GM12878 (cell line): ENCODE measurements around the gene ENTPD6. TPM values are rescaled to one million over a fixed set of nuclear protein-coding genes. Genes with fewer than 3 reads are reported as not detected.

Source experiments
- ATAC-seq: fragments of 200-7000 bp; cut with Tn5 transposase; 3 replicates; pipeline ENCODE4 v1.9.1; 2020; ENCODE audit warnings: mild to moderate bottlenecking, moderate library complexity
- BruUV-seq: library from RNA; stranded (reverse); fragments of 400-500 nt; replicated peaks from 2 replicates; lab custom pipeline; 2021; lab: Mats Ljungman, UMichigan
- CTCF ChIA-PET: fragments of 300-600 bp; sonication (Branson Sonifier 250); formaldehyde crosslinking; extraction: SDS; loops from one replicate; lab custom pipeline; 2021; ENCODE audit warnings: inconsistent platforms; lab: Yijun Ruan, JAX
- POLR2A ChIA-PET: fragments of 350-600 bp; formaldehyde crosslinking; extraction: SDS; loops from one replicate; lab custom pipeline; 2021; ENCODE audit warnings: inconsistent platforms; lab: Charles Lee
- RAD21 ChIA-PET: fragments of 300-600 bp; sonication (Branson Sonifier 250); formaldehyde crosslinking; loops from one replicate; lab custom pipeline; 2023; ENCODE audit warnings: antibody characterized with exemption; ENCODE audit not compliant: unreplicated experiment; lab: Charles Lee
- SMC1A ChIA-PET: fragments of 300-600 bp; sonication (Branson Sonifier 250); formaldehyde crosslinking; loops from one replicate; lab custom pipeline; 2023; ENCODE audit not compliant: unreplicated experiment, uncharacterized antibody; lab: Charles Lee
- DNase-seq: peaks from one replicate; pipeline ENCODE4 v3.0.0-alpha.2; 2011; ENCODE audit warnings: low read depth, low spot score
- FAIRE-seq: peaks from 3 replicates; lab custom pipeline; 2011; peaks lifted over from hg19 to GRCh38; lab: Jason Lieb, UNC
- H2AFZ ChIP-seq: 2 replicates; pipeline ENCODE4 v1.6.0; 2011; ENCODE audit warnings: low read depth, low read length, control low read depth; ENCODE audit not compliant: control insufficient read depth
- H3K27ac ChIP-seq: 2 replicates; pipeline ENCODE4 v1.5.1; 2011; ENCODE audit warnings: control low read depth; ENCODE audit not compliant: control insufficient read depth, insufficient read depth
- H3K27me3 ChIP-seq, 2 experiments: replicated peaks in 1 of 2; 2 replicates each; pipeline versions ENCODE4 v1.6.0 to v1.6.1; 2011; ENCODE audit warnings: low read length in 1 of 2; ENCODE audit not compliant: control insufficient read depth in 2 of 2, insufficient read depth in 2 of 2
- H3K36me3 ChIP-seq, 2 experiments: 2 replicates each; pipeline ENCODE4 v1.5.1; 2011; ENCODE audit warnings: low read length in 1 of 2; ENCODE audit not compliant: control insufficient read depth in 2 of 2, insufficient read depth in 2 of 2
- H3K4me1 ChIP-seq: 2 replicates; pipeline ENCODE4 v1.6.1; 2011; ENCODE audit warnings: mild to moderate bottlenecking, low read length, moderate library complexity, mixed read lengths; ENCODE audit not compliant: control insufficient read depth, insufficient read depth
- H3K4me2 ChIP-seq: 2 replicates; pipeline ENCODE4 v1.6.0; 2011; ENCODE audit warnings: control low read depth; ENCODE audit not compliant: control insufficient read depth, insufficient read depth
- H3K4me3 ChIP-seq: fragments of 200-600 bp; sonication (generic); 2 replicates; pipeline ENCODE4 v1.5.1; 2016
- H3K79me2 ChIP-seq: 2 replicates; pipeline ENCODE4 v1.6.0; 2011; ENCODE audit warnings: low read length; ENCODE audit not compliant: control insufficient read depth, insufficient read depth
- H3K9ac ChIP-seq: 2 replicates; pipeline ENCODE4 v1.8.0; 2011; ENCODE audit warnings: low read length, control low read depth, mixed read lengths; ENCODE audit not compliant: control insufficient read depth, insufficient read depth
- H3K9me3 ChIP-seq: replicated peaks from 3 replicates; pipeline ENCODE4 v1.5.1; 2011; ENCODE audit warnings: mild to moderate bottlenecking, low read length; ENCODE audit not compliant: control insufficient read depth, insufficient read depth
- H4K20me1 ChIP-seq: 2 replicates; pipeline ENCODE4 v1.6.0; 2011; ENCODE audit not compliant: control insufficient read depth, insufficient read depth
- CHD1 ChIP-seq: IDR thresholded peaks from 2 replicates; pipeline ENCODE4 v1.6.1; 2012; ENCODE audit warnings: low read depth, low read length, improper control_type of control experiment
- CREB1 ChIP-seq: IDR thresholded peaks from 2 replicates; pipeline ENCODE4 v1.6.1; 2012; ENCODE audit warnings: low read depth, mild to moderate bottlenecking, inconsistent platforms
- CTCF ChIP-seq, 3 experiments: IDR thresholded peaks in 2 of 3; conservative IDR thresholded peaks in 1 of 3; 2 replicates each; pipeline ENCODE4 v1.5.1; 2011; ENCODE audit warnings: low read depth in 3 of 3, low read length in 3 of 3, mild to moderate bottlenecking in 3 of 3, control low read depth in 2 of 3, moderate library complexity in 2 of 3, inconsistent platforms in 1 of 3, mixed read lengths in 1 of 3; ENCODE audit not compliant: control insufficient read depth in 2 of 3, insufficient read depth in 1 of 3; ENCODE audit errors: extremely low read depth in 1 of 3
- ELK1 ChIP-seq: IDR thresholded peaks from 2 replicates; pipeline ENCODE4 v1.6.1; 2012; ENCODE audit warnings: low read depth, low read length, improper control_type of control experiment
- EZH2 ChIP-seq: IDR thresholded peaks from 2 replicates; pipeline ENCODE4 v1.6.1; 2012; ENCODE audit warnings: low read depth, mild to moderate bottlenecking, control low read depth, inconsistent platforms, low read length, borderline replicate concordance; ENCODE audit not compliant: control insufficient read depth
- FOS ChIP-seq: IDR thresholded peaks from 3 replicates; pipeline ENCODE4 v1.6.1; 2011; ENCODE audit warnings: borderline replicate concordance; ENCODE audit not compliant: insufficient read length; ENCODE audit errors: extremely low read depth
- GABPA ChIP-seq: IDR thresholded peaks from 2 replicates; pipeline ENCODE4 v1.6.1; 2014; ENCODE audit warnings: antibody characterized with exemption, low read depth, mild to moderate bottlenecking, inconsistent platforms
- HCFC1 ChIP-seq: fragments of 150-350 bp; IDR thresholded peaks from 2 replicates; pipeline ENCODE4 v1.6.1; 2014; ENCODE audit warnings: low read length
- MTA3 ChIP-seq: IDR thresholded peaks from 2 replicates; pipeline ENCODE4 v1.6.1; 2012; ENCODE audit warnings: low read length, inconsistent platforms, borderline replicate concordance
- NBN ChIP-seq: fragments of 450-650 bp; IDR thresholded peaks from 2 replicates; pipeline ENCODE4 v1.6.1; 2016
- RAD51 ChIP-seq: fragments of 450-650 bp; IDR thresholded peaks from 2 replicates; pipeline ENCODE4 v1.6.1; 2016; ENCODE audit warnings: moderate library complexity, mild to moderate bottlenecking, inconsistent platforms
- RBBP5 ChIP-seq: fragments of 200-600 bp; sonication (generic); conservative IDR thresholded peaks from 2 replicates; pipeline ENCODE4 v1.6.1; 2016
- RELA ChIP-seq: fragments of 450-650 bp; IDR thresholded peaks from 2 replicates; pipeline ENCODE4 v1.8.0; 2014; ENCODE audit warnings: borderline replicate concordance; ENCODE audit not compliant: partially characterized antibody
- STAT1 ChIP-seq: fragments of 450-650 bp; conservative IDR thresholded peaks from 2 replicates; pipeline ENCODE4 v1.6.1; 2014; ENCODE audit warnings: antibody characterized with exemption, mild to moderate bottlenecking
- TCF3 ChIP-seq: IDR thresholded peaks from 2 replicates; pipeline ENCODE4 v1.6.1; 2012; ENCODE audit warnings: low read depth, mild to moderate bottlenecking, low read length, borderline replicate concordance; ENCODE audit not compliant: insufficient read depth
- USF1 ChIP-seq: IDR thresholded peaks from 2 replicates; pipeline ENCODE4 v1.6.1; 2011; ENCODE audit warnings: borderline replicate concordance, low read depth, mild to moderate bottlenecking, moderate library complexity, mixed read lengths, low read length; ENCODE audit not compliant: insufficient read depth; ENCODE audit errors: extremely low read length
- WGBS: methylation state at CpG from one replicate; pipeline ENCODE4 v1.1.6; 2016; ENCODE audit warnings: low lambda C conversion rate; ENCODE audit not compliant: insufficient replicate concordance, insufficient coverage; ENCODE audit errors: missing lambda C conversion rate; 5-methylcytosine and 5-hydroxymethylcytosine counted together
- in situ Hi-C: fragments of 300-500 bp; cut with MboI; formaldehyde crosslinking; loops from 9 replicates; pipeline ENCODE4 v1.14.3; 2018; ENCODE audit warnings: mixed read lengths
- intact Hi-C: fragments of 100-400 bp; cut with micrococcal nuclease; formaldehyde crosslinking; loops from one replicate; pipeline ENCODE4 v1.14.2; 2022; ENCODE audit not compliant: unreplicated experiment
- polyA plus RNA-seq, 11 experiments: library from polyadenylated mRNA; depleted of rRNA in 4 of 11; unstranded in 6 of 11; stranded (reverse) in 5 of 11; fragments of >200 nt; fragmentation: Nextera tagmentation in 4 of 11; fragmentation: Illumina TruSeq in 1 of 11; extraction: Ambion mirVana in 4 of 11; extraction: Trizol in 1 of 11; gene quantifications; 1 replicate in 1 of 11; 2 replicates in 10 of 11; pipeline versions ENCODE4 v1.2.1 to v1.2.3, GENCODE V29; 2011 to 2016; ENCODE audit warnings: inconsistent platforms in 2 of 11, missing spikeins in 2 of 11, low read depth in 1 of 11
- total RNA-seq, 4 experiments: library from RNA; depleted of rRNA in 3 of 4; stranded (reverse); fragments of >200 nt in 3 of 4; fragmentation: Illumina TruSeq in 1 of 4; extraction: Trizol in 1 of 4; gene quantifications; 2 replicates each; pipeline versions ENCODE4 v1.2.1 to v1.2.3, GENCODE V29; 2013 to 2021

The ENTPD6 gene
- total and polyA plus RNA-seq, 10 of the 15 experiments (the other 5 are each of a cell fraction or from before 2014, with no cell fraction given), result 0.53 to 45.4 (median 31.1) TPM

- Histone ChIP-seq H3K36me3 (peaks cover 15 to 39% of the 10 kb centered on the region in 2 experiments), H2AFZ (no peak overlapping the region), H3K4me2 (no peak overlapping the region), H3K27ac (no peak overlapping the region), H3K4me1 (no peaks in the 10 kb centered on the region), H3K4me3 (no peak overlapping the region), H3K27me3 (no peaks in the 10 kb centered on the region), H3K9ac (no peak overlapping the region), H3K79me2 (no peaks in the 10 kb centered on the region), H4K20me1 (no peaks in the 10 kb centered on the region), H3K9me3 (no peaks in the 10 kb centered on the region)
- WGBS, result 95% methylated on average over 20 of the region's 20 CpGs
- intact Hi-C loops, result no loop called here
- ChIA-PET RAD21 (no interaction called here), CTCF (interaction anchor here (1.5 kb wide), 1 partner anchor 125 kb away, joined by 6 read pairs; no protein-coding TSS in a partner anchor), POLR2A (no interaction called here), SMC1A (no interaction called here)
- in situ Hi-C loops, result loop anchor here (25.0 kb wide), 1 partner anchor 1911 kb away; the partner anchor contains the start of genes GZF1 and NXT1
- ATAC-seq (no peak), DNase-seq (no peak), FAIRE-seq (no peak)
- BruUV-seq, result no TSS peak
- TF ChIP-seq FOS, result no peak
- TF ChIP-seq EZH2, result no peak
- TF ChIP-seq RELA, result no peak
- no peak for TF ChIP-seq MTA3
- no peak for TF ChIP-seq TCF3
- TF ChIP-seq CREB1, result no peak
- TF ChIP-seq GABPA, result no peak
- TF ChIP-seq CTCF (IDR thresholded peaks at IDR 0.05 in 2 of 3, conservative IDR thresholded peaks at IDR 0.05 in 1 of 3; ENCODE audit: control insufficient read depth in 2 of 3, extremely low read depth in 1 of 3, insufficient read depth in 1 of 3, low read depth in 3 of 3, low read length in 3 of 3), result no peak
- no peak for TF ChIP-seq CHD1
- TF ChIP-seq RAD51, result no peak
- no peak for TF ChIP-seq HCFC1
- TF ChIP-seq ELK1, result no peak
- no peak for TF ChIP-seq RBBP5
- no peak for TF ChIP-seq NBN
- TF ChIP-seq STAT1, result no peak
- no peak for TF ChIP-seq USF1
Observed at GRCh38 chr20:25273541-25274358, 78.2 kb downstream of the ENTPD6 start.
